GM20431 (cell line): ENCODE results near the gene DRD2.

Source experiments
- in situ Hi-C: fragments of 300-500 bp; cut with MseI, MboI; formaldehyde crosslinking; loops from one replicate; pipeline ENCODE4 v1.15.0; 2020; ENCODE audit warnings: low sequenced_read_pairs; ENCODE audit not compliant: unreplicated experiment

The DRD2 gene

GRCh38 chr11:113447621-113448315 lies 27.4 kb downstream of the DRD2 start:
- in situ Hi-C loops = no loop called here

DNA sequence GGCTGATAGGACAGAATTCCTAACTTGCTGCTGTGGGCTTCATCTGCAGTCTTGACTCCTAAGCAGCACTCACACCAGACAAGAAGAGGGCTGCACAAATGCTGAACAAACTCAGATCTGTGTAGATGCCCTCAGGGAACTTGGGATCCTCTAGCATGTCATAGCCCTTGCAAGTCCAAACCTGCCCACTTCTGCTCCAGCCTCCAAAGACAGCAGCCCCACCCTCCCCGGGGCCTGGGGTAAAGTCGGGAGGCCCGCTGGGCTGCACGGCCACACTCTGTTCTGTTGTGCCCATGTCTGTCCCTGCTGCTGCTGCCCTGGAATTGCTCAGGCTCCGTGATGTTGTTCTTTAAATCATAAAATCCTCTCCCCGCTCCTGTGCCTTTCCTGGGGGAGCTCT lies 28.3 kb downstream of the DRD2 start:
- in situ Hi-C loops = no loop called here

DNA sequence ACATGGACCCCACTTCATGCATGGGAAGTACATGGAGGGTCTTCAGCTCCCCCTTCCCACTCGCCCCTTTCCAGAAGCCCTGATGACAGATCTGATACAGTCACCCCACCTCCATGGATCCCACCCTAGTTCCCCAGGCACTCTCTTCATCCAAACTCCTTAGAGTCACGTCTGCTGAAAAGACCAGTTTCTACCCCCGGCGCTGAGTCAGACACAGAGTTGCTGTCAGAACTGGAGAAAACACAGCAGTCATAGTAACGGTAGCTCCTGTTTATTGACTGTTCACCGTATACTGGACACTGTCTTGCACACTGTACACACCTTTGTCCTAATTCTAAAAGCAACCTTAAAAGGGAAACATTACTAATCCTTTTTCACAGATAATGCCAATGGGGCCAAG lies 29.1 kb downstream of the DRD2 start:
- in situ Hi-C loops = no loop called here

DNA sequence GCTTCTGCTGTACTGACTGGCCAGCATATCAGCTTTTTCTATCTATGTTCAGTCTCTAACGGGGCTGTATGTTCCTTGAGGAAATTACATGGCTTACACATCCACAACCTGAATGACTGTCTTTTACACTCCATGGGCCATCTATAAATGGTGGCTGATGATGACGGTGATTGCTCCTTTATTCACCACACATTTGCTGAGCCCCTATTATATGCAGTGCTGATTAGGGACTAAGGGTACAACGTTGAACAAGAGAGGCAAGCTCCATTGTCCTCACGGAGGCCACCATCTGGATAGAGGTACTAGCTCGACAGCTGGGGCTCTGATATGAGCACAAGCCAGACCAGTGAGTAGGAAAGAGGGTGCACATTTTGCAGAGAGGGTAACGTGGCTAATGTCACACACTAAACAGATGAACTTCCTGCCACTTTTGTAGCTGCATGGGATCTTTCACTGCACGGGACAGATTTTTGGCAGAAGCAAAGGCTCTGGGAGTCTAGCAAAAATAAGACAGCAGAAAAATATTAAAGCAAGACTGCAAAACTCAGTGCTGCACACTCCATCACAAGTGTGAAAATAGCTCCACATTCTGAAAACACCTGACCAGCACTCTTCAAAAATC lies 30.6 kb downstream of the DRD2 start:
- in situ Hi-C loops = no loop called here

DNA sequence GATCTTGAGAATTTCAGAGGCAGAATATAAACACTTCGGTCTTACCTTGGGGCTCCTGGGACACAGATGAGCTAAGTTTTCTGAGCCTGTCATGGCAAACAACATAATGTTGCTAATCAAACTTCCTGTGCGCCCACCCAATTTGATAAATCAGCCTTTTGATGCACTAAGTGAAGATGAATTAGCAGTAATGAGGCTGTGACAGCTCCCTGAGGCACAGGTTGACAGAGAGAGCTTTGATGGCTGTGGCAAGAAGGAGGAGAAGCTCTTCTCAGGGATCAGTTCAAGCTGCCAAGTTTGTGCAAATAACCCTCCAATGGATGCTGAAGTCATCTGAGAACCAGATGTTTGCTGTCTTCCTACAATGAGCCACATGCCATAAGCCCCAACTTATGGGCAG lies 34.4 kb downstream of the DRD2 start:
- in situ Hi-C loops = no loop called here

DNA sequence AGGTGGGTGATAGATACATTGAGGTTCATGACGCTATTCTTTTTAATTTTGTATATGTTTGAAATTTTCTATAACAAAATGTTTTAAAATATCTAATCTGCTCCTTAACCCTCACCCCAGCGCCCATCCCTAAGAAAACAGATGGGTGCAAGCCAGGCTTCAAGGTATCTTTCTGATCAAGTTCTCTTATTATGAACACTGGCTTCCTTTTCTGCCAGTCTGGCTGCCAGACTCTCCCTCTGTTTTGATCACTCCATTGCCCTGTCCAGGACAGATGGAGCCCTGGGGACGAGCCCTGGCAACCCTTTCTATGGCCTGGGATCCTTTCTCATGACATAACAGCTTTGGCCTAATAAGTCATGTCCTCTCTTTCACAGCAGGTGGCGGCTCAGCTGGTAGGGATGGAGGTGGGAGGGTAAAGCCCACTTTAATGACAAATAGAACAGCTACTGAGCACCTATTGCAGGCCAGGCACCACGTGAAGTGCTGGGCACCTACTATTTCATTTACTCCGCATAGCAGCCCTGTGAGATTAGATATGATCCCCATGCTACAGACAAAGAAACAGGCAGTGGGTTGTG lies 38.4 kb downstream of the DRD2 start:
- in situ Hi-C loops = no loop called here

GRCh38 chr11:113435190-113435968 lies 39.8 kb downstream of the DRD2 start:
- in situ Hi-C loops = no loop called here

- in situ Hi-C loops = no loop called here
These were observed 43.5 kb downstream of the DRD2 start for GRCh38 chr11:113431746-113432145.

GRCh38 chr11:113426686-113427085 lies 48.5 kb downstream of the DRD2 start:
- in situ Hi-C loops = no loop called here

GRCh38 chr11:113420808-113421207 lies 54.4 kb downstream of the DRD2 start:
- in situ Hi-C loops = no loop called here

GRCh38 chr11:113419454-113420003 lies 55.7 kb downstream of the DRD2 start:
- in situ Hi-C loops = no loop called here

GRCh38 chr11:113417428-113417827 lies 57.8 kb downstream of the DRD2 start:
- in situ Hi-C loops = no loop called here

DNA sequence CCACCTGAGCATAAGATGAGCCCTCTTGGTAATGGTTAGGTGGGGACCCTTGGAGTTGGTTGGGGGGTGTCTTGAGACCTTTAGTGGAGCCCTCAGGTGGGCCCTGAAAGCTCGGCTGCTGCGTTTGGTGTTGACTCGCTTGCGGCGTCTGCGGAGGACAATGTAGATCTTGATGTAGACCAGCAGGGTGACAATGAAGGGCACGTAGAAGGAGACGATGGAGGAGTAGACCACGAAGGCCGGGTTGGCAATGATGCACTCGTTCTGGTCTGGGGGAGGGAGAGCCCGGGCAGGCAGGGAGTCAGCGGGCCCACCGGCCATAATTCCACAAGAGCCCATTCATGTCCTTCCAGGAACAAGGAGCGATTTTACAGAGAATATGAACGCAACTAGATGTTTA lies 59.9 kb downstream of the DRD2 start:
- in situ Hi-C loops = no loop called here

DNA sequence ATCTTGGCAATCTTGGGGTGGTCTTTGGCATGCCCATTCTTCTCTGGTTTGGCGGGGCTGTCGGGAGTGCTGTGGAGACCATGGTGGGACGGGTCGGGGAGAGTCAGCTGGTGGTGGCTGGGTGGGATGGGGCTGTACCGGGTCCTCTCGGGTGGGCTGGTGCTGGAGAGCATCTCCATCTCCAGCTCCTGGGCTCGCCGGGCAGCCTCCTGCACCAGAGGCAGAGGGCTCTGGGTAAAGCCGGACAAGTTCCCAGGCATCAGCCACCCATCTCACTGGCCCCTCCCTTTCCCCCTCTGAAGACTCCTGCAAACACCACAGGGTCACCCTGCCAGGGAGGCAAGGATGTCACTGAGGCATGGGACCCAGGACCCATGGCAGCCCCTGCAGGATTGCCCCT lies 62.5 kb downstream of the DRD2 start:
- in situ Hi-C loops = no loop called here

DNA sequence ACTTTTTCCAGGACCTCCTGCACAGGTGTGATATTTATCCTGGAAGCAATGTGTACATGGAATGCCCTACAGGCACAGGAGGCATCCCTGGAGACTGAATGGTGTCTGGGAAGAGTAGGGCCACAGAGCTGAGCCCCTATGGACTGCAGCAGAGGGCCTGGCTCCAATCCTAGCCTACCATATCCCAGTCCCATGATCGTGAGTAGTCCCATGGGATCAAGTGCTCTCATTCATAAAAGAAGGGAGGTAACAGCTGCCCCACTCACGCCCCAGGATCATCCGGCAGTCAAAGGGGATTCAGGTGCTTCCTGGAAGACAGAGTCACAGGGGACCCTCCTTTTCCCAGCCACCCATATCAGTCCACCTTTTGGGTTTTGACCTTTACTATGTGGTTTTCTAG lies 63.7 kb downstream of the DRD2 start:
- in situ Hi-C loops = no loop called here

- in situ Hi-C loops = no loop called here
These were observed 64.6 kb downstream of the DRD2 start for GRCh38 chr11:113410414-113411135.

DNA sequence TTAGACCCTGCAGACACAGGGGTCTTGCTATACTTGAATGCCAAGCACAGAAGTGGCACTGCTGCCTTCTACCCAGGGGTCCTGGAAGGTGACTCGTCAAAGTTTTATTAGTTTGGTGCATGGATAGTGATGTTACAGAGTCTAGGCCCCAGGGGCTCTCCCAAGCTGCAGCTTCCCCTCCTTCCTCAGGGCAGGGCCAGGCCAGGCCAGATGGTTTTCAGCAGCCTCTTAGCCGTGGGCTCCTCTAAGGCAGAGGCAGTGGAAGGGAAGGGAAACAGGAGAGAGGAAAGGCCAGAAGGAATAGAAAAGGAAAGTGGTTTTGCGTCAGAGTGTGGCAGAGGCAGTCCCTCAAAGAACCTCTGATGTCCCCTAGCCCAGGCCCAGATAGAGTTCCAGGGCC lies 65.7 kb downstream of the DRD2 start:
- in situ Hi-C loops = no loop called here

- in situ Hi-C loops = no loop called here
These were observed 66.3 kb downstream of the DRD2 start for GRCh38 chr11:113408887-113409286.

- in situ Hi-C loops = no loop called here
These were observed 67.0 kb downstream of the DRD2 start for GRCh38 chr11:113408206-113408605.

DNA sequence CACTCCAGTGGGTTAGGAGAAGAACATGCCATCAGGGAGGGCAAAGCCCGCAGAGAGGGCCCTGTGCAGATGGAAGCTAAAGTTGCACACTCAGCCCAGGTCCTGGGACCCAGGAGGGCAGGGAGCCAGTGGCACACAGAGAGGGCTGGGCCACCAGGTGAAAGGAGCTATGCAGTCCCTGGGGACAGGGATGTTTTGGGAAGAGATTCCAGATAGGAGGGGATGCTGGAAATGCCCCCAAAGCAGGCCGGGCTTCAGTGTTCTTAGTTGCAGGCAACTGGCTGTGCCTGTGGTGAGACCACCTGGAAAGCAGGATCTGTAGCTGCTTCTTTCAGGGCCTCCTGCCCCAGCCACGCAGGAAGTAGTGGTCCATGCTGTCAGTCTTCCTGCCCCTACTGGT lies 68.0 kb downstream of the DRD2 start:
- in situ Hi-C loops = no loop called here
